Colonic mucosa (tissue), 4 donors: Measurements from ENCODE around the gene NFX1. TPM values are rescaled to one million over a fixed set of nuclear protein-coding genes. Genes with fewer than 3 reads are reported as not detected.

Experiments
- DNase-seq: peaks from one replicate; pipeline ENCODE4 v3.0.0-alpha.2; 2020
- H3K27ac ChIP-seq: fragments of 200-600 bp; one replicate; pipeline ENCODE4 v1.8.0; 2021
- H3K27me3 ChIP-seq: fragments of 200-600 bp; one replicate; pipeline ENCODE4 v1.8.0; 2021
- H3K36me3 ChIP-seq: fragments of 200-600 bp; one replicate; pipeline ENCODE4 v1.8.0; 2021
- H3K4me1 ChIP-seq: fragments of 200-600 bp; one replicate; pipeline ENCODE4 v1.8.0; 2021; ENCODE audit warnings: mild to moderate bottlenecking
- H3K4me3 ChIP-seq: fragments of 200-600 bp; one replicate; pipeline ENCODE4 v1.8.0; 2021
- H3K9ac ChIP-seq, 2 donors: one replicate each; pipeline ENCODE4 v1.7.0; 2013; ENCODE audit warnings: control low read depth in 2 of 2, low read depth in 2 of 2, low read length in 2 of 2
- H3K9me3 ChIP-seq: fragments of 200-600 bp; one replicate; pipeline ENCODE4 v1.8.0; 2021
- CTCF ChIP-seq: fragments of 200-600 bp; IDR thresholded peaks from one replicate; pipeline ENCODE4 v1.8.0; 2022; ENCODE audit warnings: antibody characterized with exemption, mild to moderate bottlenecking
- intact Hi-C: fragments of 100-400 bp; cut with DNase I; formaldehyde crosslinking; loops from one replicate; pipeline ENCODE4 v1.14.1; 2022
- total RNA-seq, 2 donors: library from RNA; stranded (reverse); fragmentation: NEBNext Ultra II Directional in 1 of 2; extraction: Animal tissue kit (Norgen Biotek cat#: 25700) in 1 of 2; gene quantifications; one replicate each; pipeline ENCODE4 v1.2.1, GENCODE V29; 2021
- donor health status: healthy.
- donor health status: DM: no; HTN: no; CAD: no.
- donor health status: DM: no; HTN: no; CAD: no.

The NFX1 gene
- total RNA-seq, 2 donors from 2014 or later, result 27.6 to 31.3 TPM

GRCh38 chr9:33254211-33254610 is 36.1 kb upstream of the NFX1 start:
- no peak for TF ChIP-seq CTCF
- no peak overlapping the region for H3K9ac ChIP-seq
- intact Hi-C loops, result no loop called here
- no peak overlapping the region for H3K4me3 ChIP-seq
- H3K27ac ChIP-seq, result no peak overlapping the region
- H3K9me3 ChIP-seq, result no peaks in the 10 kb centered on the region
- no peak for DNase-seq
- no peaks in the 10 kb centered on the region for H3K27me3 ChIP-seq
- peaks cover 15% of the 10 kb centered on the region for H3K36me3 ChIP-seq
- no peaks in the 10 kb centered on the region for H3K4me1 ChIP-seq

GRCh38 chr9:33255014-33255413 is 35.3 kb upstream of the NFX1 start:
- Histone ChIP-seq H3K4me3 (no peak overlapping the region), H3K27me3 (no peaks in the 10 kb centered on the region), H3K9me3 (no peaks in the 10 kb centered on the region), H3K27ac (no peak overlapping the region), H3K36me3 (peaks cover 15% of the 10 kb centered on the region), H3K9ac (no peak overlapping the region), H3K4me1 (no peaks in the 10 kb centered on the region)
- DNase-seq, result no peak
- TF ChIP-seq CTCF, result no peak
- intact Hi-C loops, result no loop called here

- no peak overlapping the region for H3K4me3 ChIP-seq
- H3K9me3 ChIP-seq, result no peaks in the 10 kb centered on the region
- TF ChIP-seq CTCF, result no peak
- DNase-seq, result no peak
- intact Hi-C loops, result no loop called here
- H3K9ac ChIP-seq, result no peak overlapping the region
- peaks cover 19% of the 10 kb centered on the region for H3K36me3 ChIP-seq
- H3K4me1 ChIP-seq, result no peaks in the 10 kb centered on the region
- no peaks in the 10 kb centered on the region for H3K27me3 ChIP-seq
- H3K27ac ChIP-seq, result no peak overlapping the region
Measured at GRCh38 chr9:33255471-33255870, 34.8 kb upstream of the NFX1 start.

GRCh38 chr9:33256236-33256635 is 34.1 kb upstream of the NFX1 start:
- peaks cover 23% of the 10 kb centered on the region for H3K36me3 ChIP-seq
- H3K9me3 ChIP-seq, result no peaks in the 10 kb centered on the region
- no peaks in the 10 kb centered on the region for H3K4me1 ChIP-seq
- TF ChIP-seq CTCF, result no peak
- no peak overlapping the region for H3K9ac ChIP-seq
- no peak overlapping the region for H3K4me3 ChIP-seq
- no peaks in the 10 kb centered on the region for H3K27me3 ChIP-seq
- H3K27ac ChIP-seq, result no peak overlapping the region
- no peak for DNase-seq
- intact Hi-C loops, result no loop called here

GRCh38 chr9:33257276-33257675 is 33.0 kb upstream of the NFX1 start:
- no peak overlapping the region for H3K9ac ChIP-seq
- intact Hi-C loops, result no loop called here
- no peaks in the 10 kb centered on the region for H3K4me1 ChIP-seq
- no peak overlapping the region for H3K4me3 ChIP-seq
- no peaks in the 10 kb centered on the region for H3K27me3 ChIP-seq
- no peaks in the 10 kb centered on the region for H3K9me3 ChIP-seq
- peaks cover 23% of the 10 kb centered on the region for H3K36me3 ChIP-seq
- no peak for TF ChIP-seq CTCF
- no peak for DNase-seq
- H3K27ac ChIP-seq, result no peak overlapping the region

GRCh38 chr9:33260372-33260771 is 29.9 kb upstream of the NFX1 start:
- no peaks in the 10 kb centered on the region for H3K9me3 ChIP-seq
- peaks cover 11% of the 10 kb centered on the region for H3K36me3 ChIP-seq
- no peak overlapping the region for H3K27ac ChIP-seq
- no peaks in the 10 kb centered on the region for H3K27me3 ChIP-seq
- H3K4me3 ChIP-seq, result no peak overlapping the region
- no peak for TF ChIP-seq CTCF
- DNase-seq, result no peak
- no peaks in the 10 kb centered on the region for H3K4me1 ChIP-seq
- intact Hi-C loops, result no loop called here
- H3K9ac ChIP-seq, result no peak overlapping the region
